IPS-11a (cell line): ENCODE measurements around the gene CACNA1A.
"Not testable (repeated sequence)": the region's sequence is repeated elsewhere in the genome, so short reads cannot be mapped to it uniquely, and the experiment has no call there.

ENCODE experiments used
- H3K4me3 ChIP-seq: one replicate; pipeline ENCODE4 v1.5.1; 2013; ENCODE audit warnings: low read depth, low read length, control low read depth

CACNA1A gene

GRCh38 chr19:13207846-13208671 is 298.2 kb downstream of the CACNA1A start:
- no peak overlapping the region for H3K4me3 ChIP-seq

GRCh38 chr19:13207237-13207845 is 298.9 kb downstream of the CACNA1A start:
- no peak overlapping the region for H3K4me3 ChIP-seq

GRCh38 chr19:13206587-13206986 is 299.7 kb downstream of the CACNA1A start:
- H3K4me3 ChIP-seq: no peak overlapping the region

- not testable (repeated sequence) for H3K4me3 ChIP-seq
Observed at GRCh38 chr19:13202112-13202511, 304.2 kb downstream of the CACNA1A start.

- no peak overlapping the region for H3K4me3 ChIP-seq
Observed at GRCh38 chr19:13198634-13199033, 307.6 kb downstream of the CACNA1A start.

- H3K4me3 ChIP-seq: no peak overlapping the region
Observed at GRCh38 chr19:13195678-13196077, 310.6 kb downstream of the CACNA1A start.

- H3K4me3 ChIP-seq: no peak overlapping the region
Observed at GRCh38 chr19:13190781-13191540, 315.3 kb downstream of the CACNA1A start.

GRCh38 chr19:13189600-13189999 is 316.7 kb downstream of the CACNA1A start:
- H3K4me3 ChIP-seq: no peak overlapping the region

- H3K4me3 ChIP-seq: no peak overlapping the region
Observed at GRCh38 chr19:13187419-13187818, 318.9 kb downstream of the CACNA1A start.

GRCh38 chr19:13186688-13187087 is 319.6 kb downstream of the CACNA1A start:
- not testable (repeated sequence) for H3K4me3 ChIP-seq

- H3K4me3 ChIP-seq: not testable (repeated sequence)
Observed at GRCh38 chr19:13185763-13186657, 320.3 kb downstream of the CACNA1A start.

GRCh38 chr19:13184926-13185325 is 321.4 kb downstream of the CACNA1A start:
- not testable (repeated sequence) for H3K4me3 ChIP-seq

- no peak overlapping the region for H3K4me3 ChIP-seq
Observed at GRCh38 chr19:13181747-13182388, 324.4 kb downstream of the CACNA1A start.

GRCh38 chr19:13178291-13178690 is 328.0 kb downstream of the CACNA1A start:
- not testable (repeated sequence) for H3K4me3 ChIP-seq

GRCh38 chr19:13177584-13177983 is 328.7 kb downstream of the CACNA1A start:
- H3K4me3 ChIP-seq: not testable (repeated sequence)

- H3K4me3 ChIP-seq: no peak overlapping the region
Observed at GRCh38 chr19:13176345-13176744, 329.9 kb downstream of the CACNA1A start.

GRCh38 chr19:13173139-13173737 is 333.0 kb downstream of the CACNA1A start:
- no peak overlapping the region for H3K4me3 ChIP-seq

GRCh38 chr19:13172346-13173138 is 333.7 kb downstream of the CACNA1A start:
- H3K4me3 ChIP-seq: no peak overlapping the region

- no peak overlapping the region for H3K4me3 ChIP-seq
Observed at GRCh38 chr19:13171146-13171545, 335.1 kb downstream of the CACNA1A start.
